Endodermal cell (in vitro differentiated cells): ENCODE measurements around the gene TICAM2. TPM values are rescaled to one million over a fixed set of nuclear protein-coding genes. Genes with fewer than 3 reads are reported as not detected.
A peak's percentile ranks its signal among the peaks of the same experiment; 100 is the strongest.

Source experiments
- DNase-seq: peaks from one replicate; pipeline ENCODE4 v3.0.0-alpha.2; 2017
- H3K27ac ChIP-seq: 2 replicates; pipeline ENCODE4 v1.5.1; 2013; ENCODE audit warnings: mild to moderate bottlenecking, low read depth, low read length, moderate library complexity
- H3K27me3 ChIP-seq: 2 replicates; pipeline ENCODE4 v1.6.1; 2013; ENCODE audit warnings: mild to moderate bottlenecking, low read length, moderate library complexity; ENCODE audit not compliant: insufficient read depth, control insufficient read depth, poor library complexity, severe bottlenecking
- H3K36me3 ChIP-seq: 2 replicates; pipeline ENCODE4 v1.7.0; 2013; ENCODE audit warnings: mild to moderate bottlenecking, low read length, moderate library complexity; ENCODE audit not compliant: control insufficient read depth, insufficient read depth
- H3K4me1 ChIP-seq: one replicate; pipeline ENCODE4 v1.7.0; 2013; ENCODE audit warnings: low read length; ENCODE audit not compliant: control insufficient read depth, insufficient read depth
- H3K4me3 ChIP-seq: 2 replicates; pipeline ENCODE4 v1.5.1; 2013; ENCODE audit warnings: mild to moderate bottlenecking, low read length, moderate library complexity
- H3K9ac ChIP-seq: 2 replicates; pipeline ENCODE4 v1.6.1; 2013; ENCODE audit warnings: mild to moderate bottlenecking, low read length, moderate library complexity; ENCODE audit not compliant: poor library complexity, severe bottlenecking; ENCODE audit errors: extremely low read depth
- H3K9me3 ChIP-seq: 2 replicates; pipeline ENCODE4 v1.6.1; 2013; ENCODE audit warnings: mild to moderate bottlenecking, low read length, moderate library complexity; ENCODE audit not compliant: control insufficient read depth
- H3K27ac Mint-ChIP-seq: 2 replicates; pipeline ENCODE4 v1.8.0; 2020; ENCODE audit warnings: mixed read lengths
- H3K27me3 Mint-ChIP-seq: 2 replicates; pipeline ENCODE4 v1.8.0; 2021; ENCODE audit warnings: mild to moderate bottlenecking, mixed read lengths; ENCODE audit not compliant: insufficient read depth
- H3K36me3 Mint-ChIP-seq: 2 replicates; pipeline ENCODE4 v1.8.0; 2020; ENCODE audit warnings: low read depth, mixed read lengths
- H3K4me1 Mint-ChIP-seq: 2 replicates; pipeline ENCODE4 v1.8.0; 2020; ENCODE audit warnings: mixed read lengths
- H3K4me3 Mint-ChIP-seq: 2 replicates; pipeline ENCODE4 v1.8.0; 2020; ENCODE audit warnings: mild to moderate bottlenecking, moderate library complexity, mixed read lengths
- H3K9me3 Mint-ChIP-seq: 2 replicates; pipeline ENCODE4 v1.8.0; 2020; ENCODE audit warnings: mild to moderate bottlenecking, mixed read lengths
- WGBS, 2 experiments: methylation state at CpG; one replicate each; pipeline versions ENCODE4 v1.1.5 to v1.1.7; 2013; ENCODE audit warnings: missing lambda C conversion rate in 2 of 2, mixed read lengths in 1 of 2; ENCODE audit not compliant: insufficient coverage in 1 of 2, insufficient read length in 1 of 2; 5-methylcytosine and 5-hydroxymethylcytosine counted together
- total RNA-seq, 2 donors: library from RNA; stranded (reverse); fragmentation: NEBNext Ultra II Directional in 1 of 2; extraction: Animal tissue kit (Norgen Biotek cat#: 25700) in 1 of 2; gene quantifications; 2 replicates in 1 of 2; 3 replicates in 1 of 2; pipeline ENCODE4 v1.2.1, GENCODE V29; 2021
- TF ChIP-seq, protein P1 (sequence below): fragments of 200-600 bp; sonication (generic); conservative IDR thresholded peaks from 2 replicates; pipeline ENCODE4 v1.5.0; 2021; ENCODE audit warnings: antibody characterized with exemption, mild to moderate bottlenecking

TICAM2 gene
- total RNA-seq, 2 donors from 2014 or later, result 0.84 to 1.5 TPM

DNA sequence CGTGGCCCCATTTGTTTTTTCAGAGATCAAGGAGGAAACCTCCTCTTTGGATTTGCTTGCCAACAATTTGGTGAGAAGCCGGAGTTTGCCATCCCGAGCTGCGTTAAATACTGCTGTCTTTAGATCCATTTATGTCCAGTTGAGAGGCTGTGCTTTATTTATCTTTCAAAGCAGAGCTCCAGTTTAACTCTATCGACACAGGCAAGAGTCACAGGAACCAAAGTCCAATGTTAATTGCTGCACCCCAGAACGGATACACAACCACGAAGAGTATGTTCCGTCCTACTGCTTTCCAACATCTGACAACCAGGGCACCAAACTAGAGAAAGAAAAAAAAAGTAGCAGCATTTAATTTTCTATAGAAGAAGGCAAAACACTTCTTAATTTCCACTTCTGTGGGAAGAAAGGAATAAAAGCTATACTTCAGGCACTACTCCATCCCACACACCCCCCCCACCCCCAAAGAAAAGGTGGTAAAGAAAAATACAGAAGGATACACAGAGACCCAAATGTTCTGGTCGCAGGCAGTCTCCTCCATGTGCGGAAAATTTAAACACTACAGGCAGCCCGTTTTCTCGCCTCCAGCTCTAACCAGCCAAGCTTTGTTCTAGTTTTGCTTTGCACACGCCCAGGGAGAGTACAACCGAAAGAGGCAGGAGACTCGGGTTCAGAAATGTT lies 58.8 kb downstream of the TICAM2 start:
- H3K27me3 Mint-ChIP-seq, result no peaks in the 10 kb centered on the region
- TF ChIP-seq, protein P1, sequence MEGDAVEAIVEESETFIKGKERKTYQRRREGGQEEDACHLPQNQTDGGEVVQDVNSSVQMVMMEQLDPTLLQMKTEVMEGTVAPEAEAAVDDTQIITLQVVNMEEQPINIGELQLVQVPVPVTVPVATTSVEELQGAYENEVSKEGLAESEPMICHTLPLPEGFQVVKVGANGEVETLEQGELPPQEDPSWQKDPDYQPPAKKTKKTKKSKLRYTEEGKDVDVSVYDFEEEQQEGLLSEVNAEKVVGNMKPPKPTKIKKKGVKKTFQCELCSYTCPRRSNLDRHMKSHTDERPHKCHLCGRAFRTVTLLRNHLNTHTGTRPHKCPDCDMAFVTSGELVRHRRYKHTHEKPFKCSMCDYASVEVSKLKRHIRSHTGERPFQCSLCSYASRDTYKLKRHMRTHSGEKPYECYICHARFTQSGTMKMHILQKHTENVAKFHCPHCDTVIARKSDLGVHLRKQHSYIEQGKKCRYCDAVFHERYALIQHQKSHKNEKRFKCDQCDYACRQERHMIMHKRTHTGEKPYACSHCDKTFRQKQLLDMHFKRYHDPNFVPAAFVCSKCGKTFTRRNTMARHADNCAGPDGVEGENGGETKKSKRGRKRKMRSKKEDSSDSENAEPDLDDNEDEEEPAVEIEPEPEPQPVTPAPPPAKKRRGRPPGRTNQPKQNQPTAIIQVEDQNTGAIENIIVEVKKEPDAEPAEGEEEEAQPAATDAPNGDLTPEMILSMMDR, result no peak
- peaks cover 46% of the 10 kb centered on the region for H3K4me1 Mint-ChIP-seq
- H3K4me1 ChIP-seq, result no peaks in the 10 kb centered on the region
- peaks cover 11% of the 10 kb centered on the region for H3K9me3 Mint-ChIP-seq
- no peaks in the 10 kb centered on the region for H3K27me3 ChIP-seq
- peak overlapping the region; percentile 92 for H3K4me3 ChIP-seq
- peak overlapping the region; percentile 98 for H3K27ac Mint-ChIP-seq
- peaks cover 11% of the 10 kb centered on the region for H3K9me3 ChIP-seq
- H3K27ac ChIP-seq, result peak overlapping the region; percentile 95
- no peak for DNase-seq
- H3K36me3 Mint-ChIP-seq, result peaks cover 22% of the 10 kb centered on the region
- peak overlapping the region; percentile 97 for H3K4me3 Mint-ChIP-seq
- H3K36me3 ChIP-seq, result peaks cover 26% of the 10 kb centered on the region
- WGBS, 2 experiments, result 17% methylated on average over 11 to 15 of the region's 15 CpGs
- H3K9ac ChIP-seq, result peak overlapping the region; percentile 85

DNA sequence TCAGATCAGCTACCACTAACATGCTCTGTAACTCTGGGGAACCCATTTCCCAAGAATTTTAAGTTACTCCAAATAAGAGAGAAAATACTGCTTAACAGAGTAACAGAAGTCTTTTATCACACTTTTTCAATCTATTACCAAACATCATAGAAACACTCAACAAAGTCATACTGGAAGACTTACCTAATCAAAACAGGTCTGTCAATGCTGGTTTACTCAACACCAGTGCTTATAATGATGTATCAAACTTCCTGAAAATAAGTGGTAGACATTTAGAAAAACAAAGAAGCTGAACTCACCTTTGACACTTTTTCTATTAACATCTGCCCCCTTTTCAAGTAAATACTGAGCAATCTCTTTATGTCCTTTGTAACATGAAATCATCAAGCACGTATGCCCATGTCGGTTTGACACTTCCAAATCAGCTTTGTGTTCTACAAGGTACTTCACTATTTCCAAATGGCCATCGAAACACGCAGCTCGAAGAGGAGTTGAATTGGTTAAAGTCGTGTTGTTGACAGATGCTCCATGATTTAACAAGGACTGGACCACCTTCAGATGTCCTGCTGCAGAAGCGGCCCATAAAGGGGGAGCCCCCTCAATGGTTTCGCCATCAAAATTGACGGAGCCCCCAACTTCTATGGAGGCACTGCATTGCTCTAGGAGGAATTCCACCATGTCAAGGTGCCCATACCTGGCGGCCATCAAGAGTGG lies 59.5 kb downstream of the TICAM2 start:
- Mint-ChIP-seq H3K27ac (peak overlapping the region; percentile 98), H3K4me3 (peak overlapping the region; percentile 97), H3K4me1 (peaks cover 51% of the 10 kb centered on the region), H3K36me3 (peaks cover 27% of the 10 kb centered on the region), H3K27me3 (no peaks in the 10 kb centered on the region), H3K9me3 (peaks cover 11% of the 10 kb centered on the region)
- DNase-seq, result no peak
- Histone ChIP-seq H3K4me3 (peak overlapping the region; percentile 92), H3K9ac (peak overlapping the region; percentile 85), H3K9me3 (peaks cover 11% of the 10 kb centered on the region), H3K36me3 (peaks cover 33% of the 10 kb centered on the region), H3K27ac (no peak overlapping the region), H3K4me1 (no peaks in the 10 kb centered on the region), H3K27me3 (no peaks in the 10 kb centered on the region)
- WGBS, 2 experiments, result 61 to 65% methylated on average over 5 to 10 of the region's 10 CpGs
- TF ChIP-seq, protein P1, result no peak

DNA sequence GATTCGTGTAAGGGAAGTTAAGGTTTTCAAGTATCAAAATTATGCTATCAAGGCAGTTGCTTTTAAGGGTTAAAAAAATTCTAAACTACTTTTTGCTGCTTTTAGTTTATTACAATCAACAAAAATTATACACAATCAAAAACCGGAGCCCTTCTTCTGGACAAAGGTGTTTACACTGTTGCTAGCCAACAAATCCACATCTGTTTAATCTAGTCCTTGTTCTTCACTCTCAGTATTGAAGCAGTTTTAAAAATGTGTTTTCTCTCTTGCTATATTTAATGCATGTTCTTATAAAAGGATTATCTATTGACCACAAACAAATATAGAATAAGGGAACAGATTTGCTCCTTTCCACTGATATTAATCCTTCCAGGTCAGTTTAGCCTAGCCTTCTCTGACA lies 60.2 kb downstream of the TICAM2 start:
- peaks cover 31% of the 10 kb centered on the region for H3K36me3 Mint-ChIP-seq
- 54 to 80% methylated on average over 1 to 2 of the region's 2 CpGs for WGBS, 2 experiments

More for the DNA sequence above, 60.2 kb downstream of the TICAM2 start:
- peaks cover 11% of the 10 kb centered on the region for H3K9me3 ChIP-seq
- peak overlapping the region; percentile 92 for H3K4me3 ChIP-seq
- Mint-ChIP-seq H3K4me3 (peak overlapping the region; percentile 97), H3K4me1 (peaks cover 55% of the 10 kb centered on the region), H3K27me3 (no peaks in the 10 kb centered on the region), H3K27ac (no peak overlapping the region), H3K9me3 (peaks cover 11% of the 10 kb centered on the region)
- H3K36me3 ChIP-seq, result peaks cover 38% of the 10 kb centered on the region
- no peak for DNase-seq
- no peak overlapping the region for H3K27ac ChIP-seq
- no peaks in the 10 kb centered on the region for H3K4me1 ChIP-seq
- TF ChIP-seq, protein P1, result no peak
- H3K27me3 ChIP-seq, result no peaks in the 10 kb centered on the region
- peak overlapping the region; percentile 85 for H3K9ac ChIP-seq
